ENCODE results near the gene BCOR.

The BCOR gene

DNA sequence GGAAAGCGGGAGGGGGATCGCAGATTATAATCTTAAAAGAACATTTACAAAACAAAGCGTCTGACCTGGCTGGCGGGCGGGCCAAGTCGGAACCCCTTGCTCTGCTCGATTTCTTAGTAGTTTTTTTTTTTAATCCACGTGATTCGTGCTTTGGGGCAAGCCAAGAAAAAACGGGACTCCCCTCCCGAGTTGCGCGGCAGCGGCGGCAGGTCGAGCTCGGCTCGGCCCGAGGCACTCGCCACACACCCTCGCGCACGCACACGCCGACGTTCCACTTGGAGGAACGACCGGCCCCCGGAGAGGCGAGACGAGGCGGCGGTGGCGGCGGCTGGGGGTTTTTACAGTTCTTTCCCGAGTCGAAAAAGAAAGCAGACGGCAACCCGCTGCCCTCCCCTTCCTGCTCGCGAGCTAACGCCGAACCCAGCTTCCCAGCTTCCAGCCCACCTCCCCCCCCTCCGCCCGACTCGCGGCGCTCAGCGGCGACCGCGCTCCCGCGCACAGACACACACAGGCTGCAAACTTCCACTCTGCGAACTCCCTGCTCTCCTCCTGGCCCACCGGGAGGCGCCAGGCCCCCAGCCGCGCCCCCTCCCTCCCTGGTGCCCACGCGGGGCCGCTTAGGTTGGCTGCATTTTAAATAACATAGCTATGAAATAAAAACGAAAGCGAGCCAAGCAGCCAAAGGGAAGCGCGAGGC is 1.2 kb downstream of the BCOR start:
- peak; percentile 86 for DNase-seq

DNA sequence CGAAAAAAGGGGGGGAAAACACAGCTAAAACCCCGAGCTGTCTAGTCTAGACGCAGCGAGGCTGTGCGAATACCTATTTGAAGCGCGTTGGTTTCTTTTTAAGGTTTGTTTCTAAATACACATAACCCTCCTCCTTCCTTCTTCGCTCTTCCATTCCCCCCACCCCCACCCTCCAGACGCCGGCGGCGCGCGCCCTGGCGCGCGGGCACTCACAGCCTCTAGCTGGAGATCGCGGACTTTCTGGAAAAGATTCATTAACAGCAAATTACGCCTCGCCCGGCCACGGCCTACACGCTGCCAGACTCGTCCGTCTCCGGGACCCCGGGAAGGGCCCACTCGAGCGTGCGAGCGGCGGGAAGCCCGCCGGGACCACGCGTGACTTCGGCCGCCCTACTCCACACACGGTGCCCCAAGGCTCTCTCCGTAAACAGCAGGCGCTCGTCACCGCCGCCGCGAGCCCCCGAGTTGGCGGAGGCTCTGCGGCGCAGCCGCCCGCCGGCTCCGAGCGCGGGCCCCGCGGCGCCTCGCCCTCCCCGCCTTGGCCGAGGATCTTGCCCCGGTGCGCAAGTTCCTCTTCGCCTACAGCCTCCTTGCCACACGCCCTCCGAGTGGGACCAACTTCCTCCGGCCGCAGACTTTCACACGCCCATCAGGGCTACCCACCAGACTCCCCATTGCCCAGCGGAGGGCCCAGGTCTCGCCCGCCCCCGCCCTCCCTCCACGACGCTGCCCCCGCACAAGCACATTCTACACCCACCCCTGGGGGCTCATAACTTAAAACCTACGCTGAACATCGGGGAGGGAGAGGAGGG is 2.0 kb downstream of the BCOR start:
- DNase-seq: peak; percentile 71

DNA sequence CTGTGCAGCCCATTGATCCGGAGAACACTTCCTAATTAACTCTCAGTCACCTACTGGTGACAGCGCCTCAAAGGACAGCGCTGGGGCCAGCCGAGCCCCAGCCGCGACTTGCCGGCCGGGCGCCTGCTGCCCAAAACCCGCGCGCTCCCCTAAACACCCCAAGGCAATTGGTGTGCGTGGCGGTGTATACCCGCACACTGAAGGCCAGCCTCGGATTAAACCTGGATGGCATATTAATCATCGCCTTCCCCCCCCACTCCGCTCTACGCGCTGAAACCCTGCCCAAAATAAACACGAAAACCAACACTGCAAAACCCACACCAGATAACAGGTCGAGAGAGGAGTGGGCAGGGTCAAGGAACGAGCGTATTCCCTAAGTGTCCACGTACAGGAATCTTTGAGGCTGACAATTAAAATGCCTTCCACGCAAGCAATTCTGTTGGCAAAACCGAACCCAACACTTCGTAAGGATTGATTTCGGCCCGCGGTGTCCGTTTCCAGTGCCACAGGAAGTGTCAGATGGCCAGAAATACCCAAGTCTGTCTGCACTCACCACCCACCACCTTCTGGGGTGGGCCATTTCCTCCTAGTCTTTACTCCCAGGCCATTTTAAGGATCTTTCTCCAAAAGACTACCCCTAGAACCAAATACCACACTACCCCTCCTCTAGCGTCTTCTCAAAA is 2.7 kb downstream of the BCOR start:
- no peak for DNase-seq

DNA sequence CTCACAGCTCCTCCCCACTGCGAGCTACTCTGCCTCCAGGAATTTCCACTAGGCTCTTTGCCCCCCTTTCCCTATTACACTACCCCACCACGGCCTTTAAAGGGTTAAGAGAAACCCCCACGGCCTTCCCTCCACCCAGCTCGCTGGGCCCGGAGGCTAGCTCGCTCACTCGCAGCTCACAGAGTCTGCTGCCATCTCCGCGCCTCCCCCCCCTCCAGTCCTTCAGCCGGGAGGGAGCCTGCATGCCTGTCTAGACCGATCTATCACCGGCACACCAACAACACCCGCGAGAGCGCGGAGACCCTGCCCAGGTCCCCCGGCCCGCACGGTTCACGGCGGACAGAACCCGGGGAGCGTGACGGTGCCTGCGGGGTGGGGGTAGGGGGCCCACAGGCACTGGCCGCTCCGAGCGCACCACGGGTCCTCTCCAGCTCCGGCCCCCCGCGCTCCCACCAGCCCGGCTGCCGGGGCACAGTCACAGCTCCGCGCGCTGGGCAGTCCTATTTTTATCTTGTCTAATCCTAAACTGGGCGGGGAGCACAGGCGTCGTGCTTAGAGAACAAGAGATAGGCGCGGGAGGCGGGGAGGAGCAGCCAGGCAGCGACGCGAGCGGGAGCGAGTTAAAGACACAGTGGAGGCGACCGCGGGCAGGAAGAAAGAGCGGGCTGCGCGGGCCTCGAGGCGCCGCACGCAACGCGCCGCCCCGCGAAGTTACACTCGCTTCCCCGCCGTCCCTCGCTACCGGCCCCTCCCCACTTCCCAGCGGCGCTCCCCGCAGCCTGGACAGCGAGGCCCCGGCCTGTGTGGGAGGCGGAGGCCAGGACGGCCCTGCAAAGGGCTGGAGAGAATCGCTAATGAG is 3.5 kb downstream of the BCOR start:
- no peak for DNase-seq

DNA sequence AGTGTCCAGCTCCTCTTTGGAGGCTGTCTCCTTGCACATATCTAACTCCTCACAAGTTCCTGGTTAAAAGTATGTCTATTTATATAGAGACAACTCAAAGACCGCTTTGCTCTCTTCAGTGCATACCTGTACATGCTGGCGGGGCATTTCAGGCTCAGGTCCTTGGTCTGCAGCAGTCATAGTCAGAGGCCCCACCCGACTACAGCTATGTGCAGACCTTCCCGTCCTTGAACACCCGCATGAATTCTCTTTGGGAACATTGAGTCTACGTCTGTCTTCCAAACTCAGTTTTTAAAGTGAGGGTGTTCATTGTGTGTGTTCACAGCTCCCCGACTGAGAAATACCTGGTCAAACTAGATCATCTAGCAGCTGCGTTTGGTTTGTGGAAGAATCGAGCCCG is 4.2 kb downstream of the BCOR start:
- DNase-seq: no peak

DNA sequence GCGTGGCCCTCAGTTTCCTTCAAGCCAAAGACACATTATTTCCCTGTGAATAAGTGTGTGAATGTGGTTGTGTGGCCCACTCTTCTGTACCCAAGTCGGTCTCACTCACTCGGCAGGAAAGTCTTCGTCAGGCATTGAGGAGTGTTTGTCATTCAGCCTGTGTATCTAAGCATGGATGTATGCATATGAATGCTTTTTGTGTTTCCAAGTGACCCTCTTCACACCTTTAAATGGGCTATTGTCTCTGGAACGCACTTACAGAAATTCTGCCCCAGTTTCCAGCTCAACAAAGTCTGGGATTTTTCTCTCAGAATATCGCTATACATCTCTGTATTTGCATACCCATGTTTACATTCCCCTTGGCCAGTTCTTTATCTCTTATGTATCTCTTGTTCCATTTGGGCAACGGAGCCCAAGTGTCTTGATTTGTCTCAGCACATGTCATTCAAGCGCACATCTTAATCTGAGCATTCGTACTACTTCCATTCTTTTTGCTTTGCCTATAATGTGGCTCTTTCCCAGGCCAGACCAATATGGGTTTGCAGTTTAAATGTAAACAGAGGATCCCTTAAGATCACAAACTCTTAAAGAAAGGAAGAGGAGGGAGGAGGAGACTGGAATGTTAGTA is 4.8 kb downstream of the BCOR start:
- DNase-seq: no peak

DNA sequence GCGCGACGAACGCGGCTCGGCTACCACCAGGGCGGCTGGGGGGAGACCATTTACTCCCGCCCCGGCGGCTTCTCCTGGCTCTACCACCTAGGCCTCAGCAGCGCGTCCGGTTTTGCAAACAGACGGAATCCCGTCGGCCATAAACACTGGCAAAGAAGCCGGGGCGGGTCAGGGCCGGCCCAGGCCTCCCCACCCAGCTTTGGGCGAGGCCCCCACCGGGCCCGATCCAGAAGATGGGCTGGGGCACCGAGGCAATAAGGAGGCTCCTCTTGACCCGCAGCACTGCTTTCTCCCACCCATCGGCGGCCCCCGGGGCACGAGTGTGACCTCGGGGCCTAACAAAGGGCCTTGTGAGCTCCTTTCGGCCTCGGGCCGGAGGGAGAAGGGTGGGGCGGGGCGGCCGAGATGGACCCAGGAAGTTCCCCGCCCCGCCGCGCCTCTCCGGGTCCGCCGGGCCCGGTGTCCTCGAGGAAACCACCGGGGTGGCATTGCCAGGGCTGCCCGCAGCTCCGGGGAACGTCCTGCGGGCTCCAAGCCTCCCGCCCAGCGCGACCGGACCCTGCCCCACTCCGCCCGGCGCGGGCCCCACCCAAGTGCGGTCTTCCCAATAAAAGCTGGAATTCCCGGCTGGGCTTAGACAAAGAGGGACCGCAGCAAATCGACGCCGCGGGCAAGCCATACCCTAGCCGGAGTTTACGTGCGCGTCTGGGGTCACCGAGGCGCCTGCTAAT is 5.9 kb downstream of the BCOR start:
- no peak for DNase-seq

DNA sequence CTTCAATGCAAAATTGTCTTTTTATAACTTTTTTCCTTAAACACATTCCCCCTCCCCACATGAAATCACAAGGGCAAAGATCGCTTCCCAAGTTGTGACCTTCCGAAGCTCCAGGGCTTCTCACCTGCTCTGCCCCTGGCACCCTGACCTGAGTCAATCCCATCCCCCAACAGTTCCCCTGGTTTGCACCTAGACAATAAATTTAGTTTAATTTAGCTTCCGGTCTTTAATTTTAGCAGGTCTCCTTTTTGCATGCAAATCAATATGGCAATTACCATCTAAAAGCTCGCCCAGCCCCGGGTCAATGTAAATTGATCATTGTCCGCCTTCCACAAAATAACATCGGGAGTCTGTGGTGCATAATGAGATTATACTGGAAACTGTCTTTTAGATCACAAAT is 6.8 kb downstream of the BCOR start:
- no peak for DNase-seq

DNA sequence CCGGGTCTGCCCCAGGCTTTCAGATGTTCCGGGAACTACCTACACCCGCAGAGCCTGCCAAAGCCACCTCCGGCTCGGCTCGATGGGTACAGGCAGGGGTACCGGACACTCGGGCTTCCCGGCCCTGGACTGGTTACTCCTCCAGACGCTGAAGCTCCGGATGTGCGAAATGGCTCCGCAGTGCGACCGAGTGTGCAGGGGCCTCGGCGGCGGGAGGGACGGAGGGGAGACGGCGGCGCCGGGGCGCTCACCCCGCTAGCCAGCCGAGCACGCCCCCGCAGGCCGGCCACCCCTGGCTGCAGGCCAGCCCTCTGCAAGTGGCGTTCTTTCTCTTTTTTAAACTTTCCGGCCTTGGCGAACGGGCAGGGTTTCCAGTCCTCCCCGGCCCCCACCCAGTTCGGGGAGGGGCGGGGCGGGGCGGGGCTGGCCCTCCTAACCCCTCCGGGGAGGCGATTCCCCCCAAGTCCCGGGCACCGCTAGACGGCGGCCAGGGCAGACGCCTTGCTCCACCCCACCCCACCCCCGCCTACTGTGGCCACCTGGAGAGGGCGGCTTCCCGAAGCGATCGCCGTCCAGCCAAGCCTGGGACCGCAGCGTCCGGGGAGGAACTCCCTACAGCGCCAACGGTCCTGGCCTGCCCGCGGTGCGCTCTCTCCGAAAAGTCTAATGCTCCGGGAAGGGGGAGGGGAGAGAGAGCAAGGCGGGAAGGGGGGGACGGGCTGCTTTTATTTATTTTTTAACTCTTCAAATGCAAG is 7.5 kb downstream of the BCOR start:
- no peak for DNase-seq

DNA sequence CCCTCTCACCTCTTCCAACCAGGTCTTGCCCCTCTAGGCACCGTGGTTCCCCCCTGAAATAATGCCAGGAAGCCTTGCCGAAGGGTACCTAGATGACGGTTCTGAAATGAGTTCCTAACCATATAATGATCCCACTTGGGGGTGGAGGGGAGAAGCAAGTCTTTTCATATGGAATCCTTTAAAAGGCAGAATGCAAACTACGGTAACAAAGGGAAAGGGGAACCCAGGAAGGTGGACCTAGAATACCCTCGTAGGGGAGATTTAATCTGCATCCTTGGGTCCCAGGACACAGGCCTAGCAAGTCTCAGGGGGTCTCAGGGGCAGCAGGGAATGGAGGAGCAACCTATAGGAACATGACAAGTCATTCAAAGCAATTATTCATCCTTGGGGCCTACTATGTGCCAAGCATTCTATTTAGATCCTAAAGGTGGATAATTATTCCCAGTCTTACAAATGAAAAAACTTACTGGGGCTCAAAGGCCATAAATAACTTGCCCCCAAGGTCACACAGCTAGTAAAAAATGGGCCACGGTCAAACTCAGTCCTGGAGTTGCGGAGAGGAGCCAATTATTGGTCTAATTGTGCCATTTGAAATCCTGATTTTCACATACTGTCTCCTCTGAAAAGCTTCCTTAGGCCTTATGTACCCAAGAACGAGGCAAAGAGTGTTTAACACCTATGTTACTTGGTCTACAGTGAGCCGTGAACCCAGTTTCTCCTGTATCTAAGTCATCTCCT is 8.8 kb downstream of the BCOR start:
- DNase-seq: no peak

DNA sequence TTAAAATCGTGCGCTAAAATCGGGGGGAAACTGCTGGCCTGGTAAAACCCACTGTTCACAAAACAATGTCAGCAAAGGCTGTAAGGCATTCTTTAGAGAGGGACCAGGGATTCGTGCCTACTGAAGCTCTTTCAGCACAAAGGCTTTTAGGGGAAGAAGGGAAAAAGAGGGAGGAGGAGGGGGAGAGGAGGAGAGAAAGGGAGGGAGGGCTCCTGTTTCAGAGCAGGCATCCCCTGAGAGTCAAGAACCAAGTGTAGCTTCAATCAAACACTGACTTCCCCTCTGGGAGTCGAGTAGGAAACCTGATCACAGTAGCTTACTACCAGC is 9.5 kb downstream of the BCOR start:
- DNase-seq: no peak

DNA sequence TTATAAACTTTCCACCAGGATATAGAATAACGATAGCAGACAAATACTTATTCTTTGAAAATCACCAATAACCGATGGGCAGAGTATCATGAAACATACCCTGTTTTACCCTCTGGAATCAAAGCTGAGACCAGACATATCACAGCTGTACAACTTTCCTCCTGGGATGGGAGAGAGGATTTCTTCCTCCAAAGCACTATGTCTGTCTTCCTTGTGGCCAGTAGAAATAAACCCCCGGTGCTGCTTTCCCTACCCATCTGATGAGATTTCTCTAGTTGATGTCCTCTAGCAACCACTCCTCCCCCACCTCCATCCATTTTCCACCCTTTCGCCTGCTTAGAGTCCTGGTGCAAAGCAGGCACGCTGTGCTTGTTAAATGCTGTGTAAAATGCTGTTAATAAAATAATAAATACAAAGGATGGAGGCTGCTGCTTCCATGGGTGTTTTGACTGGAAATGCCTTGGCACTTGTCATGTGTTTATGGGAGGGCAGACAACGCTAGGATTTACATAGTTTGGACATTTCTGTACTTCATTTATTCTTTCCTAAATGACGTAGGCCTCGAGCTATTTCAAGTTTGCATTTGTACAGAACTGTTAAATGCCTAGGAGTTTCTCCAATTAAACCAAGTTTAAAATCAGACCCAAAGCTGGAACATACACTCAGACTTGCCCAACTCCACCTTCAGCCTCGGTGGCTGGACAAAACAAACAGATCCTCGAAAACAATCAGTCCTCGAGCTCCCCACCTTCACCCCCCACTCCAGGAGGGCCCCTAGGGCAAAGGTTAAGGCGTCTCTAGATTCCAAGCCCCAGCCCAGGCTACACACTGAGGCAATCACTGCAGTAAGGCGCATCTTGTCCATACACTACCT is 10.1 kb downstream of the BCOR start:
- DNase-seq: no peak

DNA sequence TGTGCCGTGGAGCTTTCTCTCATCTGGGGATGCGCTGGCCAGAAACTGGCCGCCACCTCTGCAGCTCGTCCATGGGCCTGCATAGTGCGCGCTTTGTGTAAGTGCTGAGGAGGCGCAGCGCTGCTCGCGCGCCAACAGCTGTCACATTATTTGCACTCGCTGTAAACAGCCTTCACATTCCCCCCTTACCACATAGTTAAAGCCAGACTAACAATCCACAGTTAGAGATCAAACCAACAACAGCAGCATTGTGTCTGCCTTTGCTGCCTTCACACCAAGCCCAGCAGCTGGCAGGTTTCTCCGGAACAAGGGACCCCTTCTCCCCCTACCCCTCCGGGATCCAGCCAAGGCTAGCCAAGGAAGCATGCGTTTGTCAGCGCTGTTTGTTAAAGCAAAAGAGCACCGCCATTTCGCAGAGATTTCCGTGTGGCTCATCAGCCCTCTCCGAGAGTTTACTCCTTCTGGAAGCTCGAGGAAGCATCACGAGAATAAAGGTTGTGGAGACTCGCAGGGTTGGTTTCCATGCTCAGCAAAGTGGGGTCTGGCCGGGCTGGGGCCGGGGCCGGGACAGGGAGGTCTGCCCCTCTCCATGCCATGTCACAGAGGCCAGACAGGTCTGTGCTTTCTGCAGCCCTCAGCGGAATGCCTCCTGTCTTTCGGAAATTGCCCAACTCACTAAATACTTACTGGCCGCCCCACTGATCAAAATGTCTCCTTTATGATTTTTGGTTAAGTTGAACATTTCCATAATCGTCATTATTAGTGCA is 11.0 kb downstream of the BCOR start:
- no peak for DNase-seq

DNA sequence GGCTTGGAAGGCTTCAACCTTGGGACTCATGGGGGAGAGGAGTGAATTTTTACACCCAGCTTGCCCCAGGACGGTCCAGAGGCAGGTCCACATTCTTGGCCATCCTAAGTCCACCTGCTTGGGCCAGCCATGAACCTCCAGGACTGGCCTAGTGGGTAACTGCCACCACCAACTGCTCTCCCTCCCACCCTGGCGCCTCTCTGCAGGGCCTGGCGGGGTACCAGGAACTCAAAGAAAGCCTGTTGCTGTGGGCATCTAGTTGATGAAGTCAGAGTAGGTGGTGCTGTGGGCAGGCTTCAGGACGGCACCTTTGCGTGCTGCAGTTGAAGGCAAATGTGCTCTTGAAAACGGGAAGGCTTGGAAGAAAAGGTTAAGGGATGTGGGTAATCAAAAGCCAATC is 12.0 kb downstream of the BCOR start:
- no peak for DNase-seq

DNA sequence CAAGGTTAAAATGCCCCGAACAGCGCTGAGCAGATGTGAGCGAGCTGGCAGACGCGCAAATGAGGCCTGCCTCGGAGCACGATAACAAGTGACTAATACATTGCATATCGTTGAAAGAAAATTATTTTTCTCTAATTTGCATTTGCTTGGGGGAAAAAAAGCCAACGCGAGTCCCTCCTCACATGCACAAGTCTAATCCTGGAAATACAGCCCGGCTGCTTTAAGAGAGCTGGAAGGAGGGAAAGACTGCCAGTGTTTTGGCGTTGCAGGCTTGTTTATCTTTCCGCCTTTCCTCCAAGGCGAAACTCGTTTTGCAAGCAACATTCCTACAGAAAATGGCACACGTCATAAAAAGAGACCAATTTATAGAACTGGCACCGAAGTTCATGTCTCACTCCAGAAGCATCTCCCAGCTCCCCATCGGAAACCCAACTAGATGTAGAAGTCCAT is 12.6 kb downstream of the BCOR start:
- DNase-seq: no peak

DNA sequence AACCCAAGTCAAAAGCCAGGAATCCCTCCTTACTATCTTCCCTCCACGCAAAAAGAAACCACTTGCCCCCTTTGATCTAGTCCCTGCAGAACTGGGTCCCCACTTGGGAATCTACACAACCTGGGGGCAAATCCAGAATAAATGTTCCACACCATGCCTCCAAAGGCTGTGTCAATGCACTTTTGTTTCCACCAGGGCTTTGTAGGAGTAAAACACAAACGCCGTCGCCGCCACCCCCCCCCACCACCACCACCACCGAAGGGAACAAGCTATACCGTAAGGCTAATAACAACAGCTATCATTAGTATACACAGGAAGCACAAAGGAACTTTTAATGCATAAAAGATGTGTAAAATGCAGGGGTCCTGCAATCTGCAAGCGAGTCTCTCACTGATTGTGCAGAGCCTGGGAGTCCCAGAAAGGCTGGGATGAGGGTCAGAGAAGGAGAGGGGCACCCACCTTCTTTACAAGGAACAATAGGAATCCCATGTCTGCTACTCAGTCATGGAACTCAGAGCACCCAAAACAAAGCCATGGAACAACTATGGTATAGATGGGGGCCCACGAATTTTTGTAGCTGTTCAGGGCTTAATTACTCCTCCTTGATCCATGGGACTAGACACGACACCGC is 13.2 kb downstream of the BCOR start:
- DNase-seq: no peak

DNA sequence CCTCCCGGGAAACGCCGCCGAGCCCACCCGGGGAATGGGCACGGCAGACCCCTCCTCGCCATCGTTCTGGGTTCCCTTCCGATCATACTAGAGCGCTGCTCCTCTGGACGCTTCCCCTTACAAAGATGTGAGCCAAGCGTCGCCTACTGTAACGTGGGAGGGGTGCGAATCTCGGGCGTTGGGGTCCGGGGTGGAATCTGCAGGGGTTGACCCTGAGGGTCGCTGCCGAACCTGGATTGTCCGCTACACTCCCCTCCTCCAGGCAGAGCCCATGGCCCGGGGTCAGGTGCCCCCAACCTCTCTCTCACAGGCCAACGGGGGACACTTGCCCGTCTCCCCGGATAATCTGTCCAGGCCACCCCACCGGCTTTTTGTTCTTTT is 13.8 kb downstream of the BCOR start:
- DNase-seq: no peak
